HL-60/S4 treated with phorbol 12-myristate 13-acetate at 8.2 ng/mL for 4 days and 3 days (cell line): ENCODE results near the gene TTI1.
"Not testable (repeated sequence)": the region's sequence is repeated elsewhere in the genome, so short reads cannot be mapped to it uniquely, and the experiment has no call there.

Experiments used
- in situ Hi-C: fragments of 300-500 bp; cut with MboI; formaldehyde crosslinking; loops from 2 replicates; pipeline ENCODE4 v1.15.0; 2022; ENCODE audit warnings: low sequenced_read_pairs

Gene TTI1

GRCh38 chr20:37973059-37973910 lies 60.0 kb downstream of the TTI1 start:
- in situ Hi-C loops = no loop called here

- in situ Hi-C loops = no loop called here
Measured at GRCh38 chr20:37972256-37973058, 60.8 kb downstream of the TTI1 start.

DNA sequence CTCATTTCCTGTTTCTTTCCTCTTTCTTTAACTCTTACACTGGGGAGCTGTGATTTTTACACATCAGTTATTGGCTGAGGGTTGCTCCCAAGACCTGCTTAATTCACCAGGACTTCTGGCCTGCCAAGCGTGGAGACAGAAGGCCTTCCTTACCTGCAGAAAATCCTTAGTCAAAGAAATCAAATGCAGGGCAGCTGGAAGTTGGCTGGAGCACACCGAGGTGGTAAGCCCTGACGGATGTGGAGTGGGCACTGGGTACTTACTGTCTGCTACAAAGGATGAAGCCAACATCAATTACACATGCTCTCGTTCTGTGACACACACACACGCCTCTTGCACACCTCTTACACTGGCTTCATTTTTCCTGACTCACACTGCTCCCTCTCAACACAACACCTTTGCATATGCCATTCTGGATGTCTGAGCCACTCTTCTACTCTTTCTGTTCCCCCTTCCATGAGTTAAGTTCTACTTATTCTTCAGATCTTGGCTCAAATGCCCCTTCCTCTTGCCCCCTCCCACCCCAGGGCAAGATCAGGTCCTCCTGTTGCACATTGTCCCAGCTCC lies 61.6 kb downstream of the TTI1 start:
- in situ Hi-C loops = no loop called here

DNA sequence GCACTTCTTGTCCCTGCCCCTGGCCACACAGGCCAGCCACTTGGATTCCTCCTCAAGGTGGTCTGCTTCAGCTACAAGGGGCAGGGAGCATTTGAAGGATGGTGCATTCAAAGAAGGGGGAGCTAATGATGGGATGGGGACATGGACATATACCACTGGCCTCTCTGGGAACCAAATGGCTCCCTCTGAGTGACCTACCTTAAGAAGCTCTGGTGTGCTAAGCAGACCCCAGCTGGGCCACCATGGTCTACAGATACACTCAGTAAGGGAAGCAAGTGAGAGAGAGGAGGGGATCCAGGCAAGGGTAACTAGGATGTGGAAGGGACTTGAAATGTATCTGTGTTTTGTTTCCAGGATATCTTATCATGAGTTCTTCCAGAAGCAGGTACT lies 62.4 kb downstream of the TTI1 start:
- in situ Hi-C loops = no loop called here

DNA sequence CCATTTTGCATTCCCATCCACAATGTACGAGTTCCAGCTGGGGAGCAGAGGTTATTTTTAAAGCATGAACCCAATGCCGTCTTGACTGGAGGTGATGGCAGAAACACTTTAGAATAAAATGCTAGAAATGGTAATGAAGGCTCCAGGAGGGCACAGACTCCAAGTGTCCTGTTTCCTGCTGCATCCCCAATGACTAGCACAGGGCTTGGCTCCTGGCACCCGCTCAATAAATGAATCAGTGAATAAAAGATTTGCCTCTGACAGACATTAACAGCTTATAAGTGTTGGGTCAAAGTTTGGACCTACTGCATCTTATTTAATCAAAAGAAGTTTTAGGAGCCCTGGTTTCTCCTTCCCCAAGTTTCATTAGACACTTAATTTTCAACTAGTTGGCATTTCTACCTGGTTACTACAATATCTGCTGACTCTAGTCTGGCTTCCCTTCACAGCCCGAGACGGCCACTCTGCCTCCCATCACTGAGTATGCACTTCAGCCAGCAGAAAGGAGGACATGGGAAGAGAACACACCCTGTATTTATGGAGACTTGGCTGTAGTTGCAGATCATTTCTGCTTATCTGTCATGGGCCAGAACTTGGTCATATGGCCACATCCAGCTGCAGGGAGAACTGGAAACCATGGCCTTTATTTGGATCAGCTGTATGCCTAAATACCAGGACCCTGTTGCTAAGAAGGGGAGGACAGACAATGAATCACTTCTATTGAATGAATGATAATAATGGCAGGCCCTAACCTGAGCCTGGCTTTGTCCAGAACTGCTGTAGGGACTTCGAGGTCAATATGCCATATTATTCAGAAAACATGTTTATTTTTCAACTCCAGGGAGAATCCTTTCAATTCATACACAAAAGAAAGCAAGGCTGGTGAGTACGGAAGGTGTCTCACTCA lies 63.1 kb downstream of the TTI1 start:
- in situ Hi-C loops = no loop called here

- in situ Hi-C loops = no loop called here
Measured at GRCh38 chr20:37968841-37969401, 64.3 kb downstream of the TTI1 start.

DNA sequence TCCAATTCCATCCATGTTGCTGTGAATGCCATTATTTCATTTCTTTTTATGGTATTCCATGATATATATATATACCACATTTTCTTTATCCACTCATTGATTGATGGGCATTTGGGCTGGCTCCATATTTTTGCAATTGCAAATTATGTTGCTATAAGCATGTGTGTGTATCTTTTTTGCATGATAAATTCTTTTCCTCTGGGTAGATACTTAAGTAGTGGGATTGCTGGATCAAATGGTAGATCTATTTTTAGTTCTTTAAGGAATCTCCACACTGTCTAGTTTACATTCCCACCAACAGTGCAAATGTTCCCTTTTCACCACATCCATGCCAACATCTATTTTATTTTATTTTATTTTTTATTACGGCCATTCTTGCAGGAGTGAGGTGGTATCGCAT lies 69.8 kb downstream of the TTI1 start:
- in situ Hi-C loops = not testable (repeated sequence)

DNA sequence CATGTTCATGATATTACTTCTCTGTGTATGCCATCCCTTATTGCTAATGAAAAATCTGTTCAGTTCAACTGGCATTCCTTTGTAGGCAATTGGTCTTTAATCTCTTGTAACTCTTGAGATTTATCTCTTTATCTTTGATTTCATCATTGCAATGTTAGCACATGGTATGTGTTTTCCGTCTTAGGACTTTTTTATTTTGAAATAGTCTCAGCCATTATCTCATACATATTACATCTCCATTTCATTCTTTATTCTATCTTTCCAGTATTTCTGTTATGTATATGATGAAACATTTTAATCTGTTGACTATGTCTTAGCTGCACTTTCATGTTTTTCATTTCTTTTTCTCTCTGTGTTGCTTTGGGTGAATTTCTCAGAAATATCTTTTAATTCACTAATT lies 72.2 kb downstream of the TTI1 start:
- in situ Hi-C loops = no loop called here

- in situ Hi-C loops = no loop called here
Measured at GRCh38 chr20:37958856-37959520, 74.3 kb downstream of the TTI1 start.

- in situ Hi-C loops = no loop called here
Measured at GRCh38 chr20:37956107-37956585, 77.1 kb downstream of the TTI1 start.

GRCh38 chr20:37955511-37955910 lies 77.7 kb downstream of the TTI1 start:
- in situ Hi-C loops = no loop called here

DNA sequence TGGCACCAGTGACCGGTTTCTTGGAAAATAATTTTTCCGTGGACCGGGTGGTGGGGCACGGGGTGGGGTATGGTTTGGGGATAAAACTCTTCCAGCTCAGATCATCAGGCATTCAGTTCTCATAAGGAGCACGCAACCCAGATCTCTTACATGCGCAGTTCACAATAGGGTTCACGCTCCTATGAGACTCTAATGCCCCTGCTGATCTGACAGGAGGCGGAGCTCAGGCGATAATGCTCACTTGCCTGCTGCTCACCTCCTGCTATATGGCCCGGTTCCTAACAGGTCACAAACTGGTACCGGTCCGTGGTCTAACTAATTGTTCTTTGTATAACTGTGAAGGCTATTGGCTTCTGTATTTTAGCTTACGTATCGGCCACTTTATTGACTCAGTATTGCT lies 78.6 kb downstream of the TTI1 start:
- in situ Hi-C loops = no loop called here

DNA sequence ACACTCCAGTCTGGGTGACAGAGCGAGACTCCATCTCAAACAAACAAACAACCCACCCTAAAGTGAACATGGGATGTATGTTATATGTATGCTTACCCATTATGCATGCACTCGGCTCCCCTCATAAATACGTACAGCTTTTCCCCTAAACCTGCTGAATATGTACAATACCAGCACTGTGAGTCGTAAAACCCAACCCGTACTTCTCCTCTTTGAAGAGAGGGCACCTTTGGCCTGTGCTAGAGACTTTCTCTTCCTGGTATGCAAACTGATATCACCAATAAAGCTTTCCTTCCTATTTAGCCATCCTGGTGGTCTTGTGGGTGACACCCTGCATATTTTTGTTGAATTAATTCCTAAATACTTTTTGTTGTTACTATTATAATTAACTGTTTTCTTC lies 79.1 kb downstream of the TTI1 start:
- in situ Hi-C loops = no loop called here

DNA sequence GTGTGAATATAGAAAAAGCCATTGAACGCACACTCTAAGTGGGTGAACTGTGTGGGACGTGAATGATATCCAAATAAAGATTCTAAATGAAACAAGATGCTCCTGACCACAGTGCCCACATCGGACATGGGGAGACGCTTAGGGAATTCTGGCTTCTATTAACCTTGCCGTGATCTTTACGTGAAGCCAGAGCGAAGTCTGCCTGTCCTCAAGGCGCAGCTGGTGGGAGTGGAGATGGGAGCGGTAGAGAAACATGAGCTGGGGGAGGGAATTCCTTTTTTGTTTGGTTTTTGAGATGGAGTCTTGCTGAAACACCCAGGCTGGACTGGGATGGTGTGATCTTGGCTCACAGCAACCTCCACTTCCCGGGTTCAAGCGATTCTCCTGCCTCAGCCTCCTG lies 84.3 kb downstream of the TTI1 start:
- in situ Hi-C loops = no loop called here

- in situ Hi-C loops = no loop called here
Measured at GRCh38 chr20:37947943-37948342, 85.3 kb downstream of the TTI1 start.

DNA sequence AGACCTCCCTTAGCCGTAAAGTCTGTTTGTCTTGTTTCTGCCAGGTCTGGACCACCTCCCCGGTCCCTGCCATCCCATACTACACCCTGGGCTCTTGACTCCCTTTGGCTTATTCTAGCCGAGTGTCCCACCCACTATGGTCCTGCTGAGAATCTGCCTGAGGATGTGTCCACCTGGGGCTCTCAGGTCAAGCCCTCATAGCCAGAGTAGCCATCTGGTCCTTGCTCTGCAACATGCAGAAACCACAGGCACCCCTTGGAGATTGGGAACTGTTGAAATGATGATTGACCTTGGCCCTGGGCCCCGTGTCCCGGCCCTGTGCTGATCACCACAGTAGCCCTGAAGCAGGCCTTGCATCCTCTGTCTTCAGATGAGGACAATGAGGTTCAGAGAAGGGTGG lies 86.3 kb downstream of the TTI1 start:
- in situ Hi-C loops = no loop called here

DNA sequence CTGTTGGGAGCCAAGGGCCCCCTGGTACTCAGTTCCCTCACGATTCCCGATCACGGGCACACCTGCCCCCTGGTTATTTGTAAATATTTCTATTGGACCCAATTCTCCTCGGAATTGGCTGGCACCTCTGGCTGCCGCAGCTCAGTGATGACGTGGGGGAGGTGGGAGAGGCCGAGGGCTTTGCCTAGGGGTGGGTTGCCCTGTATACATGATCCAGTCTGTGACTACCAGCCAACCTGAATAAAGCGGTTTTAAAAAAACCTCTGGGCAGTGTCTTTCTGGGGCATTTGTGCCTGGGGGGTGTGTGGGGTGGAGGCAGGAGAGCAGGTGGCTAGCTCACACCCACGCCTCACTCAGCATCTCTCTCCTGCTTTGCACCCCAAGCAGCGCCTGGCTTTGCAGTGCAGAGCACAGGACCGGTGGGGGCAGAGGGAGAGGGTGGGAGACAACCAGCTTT lies 88.1 kb downstream of the TTI1 start:
- in situ Hi-C loops = no loop called here

DNA sequence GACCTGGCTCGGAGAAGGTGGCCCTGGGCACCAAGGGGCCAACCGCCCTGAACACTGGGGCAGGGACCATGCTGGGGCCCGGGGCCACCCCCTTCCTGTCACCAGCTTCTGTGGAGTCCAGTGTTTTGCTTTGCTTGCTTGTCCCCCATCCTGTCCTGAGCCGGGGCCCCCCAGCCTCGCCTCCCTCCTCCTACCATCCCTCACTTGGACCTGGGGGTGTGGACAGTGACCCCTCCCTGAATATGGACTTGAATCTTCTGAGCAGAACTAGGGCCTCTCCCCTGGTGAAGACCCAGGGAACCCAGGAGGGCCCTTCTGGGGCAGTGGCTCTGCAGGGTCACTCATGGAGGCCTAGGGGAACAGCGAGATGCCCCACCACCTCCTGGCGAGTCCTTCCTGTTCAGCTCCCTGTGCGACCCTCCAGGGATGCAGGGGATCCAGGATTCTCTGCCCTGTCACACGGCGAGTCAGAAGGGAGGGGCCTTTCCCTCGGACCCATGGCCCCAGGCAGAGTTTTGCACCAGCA lies 88.7 kb downstream of the TTI1 start:
- in situ Hi-C loops = no loop called here
